HT1080 (cell line): ENCODE results near the gene FOXK2. TPM values are rescaled to one million over a fixed set of nuclear protein-coding genes. Genes with fewer than 3 reads are reported as not detected.

Source experiments
- DNase-seq: peaks from one replicate; pipeline ENCODE4 v3.0.0-alpha.2; 2015; ENCODE audit warnings: low read depth
- total RNA-seq: library from RNA; depleted of rRNA; stranded (reverse); fragments of >200 nt; shearing (Covaris generic); gene quantifications from 2 replicates; pipeline ENCODE4 v1.2.3, GENCODE V29; 2014

Gene FOXK2
- total RNA-seq, 1 experiment from 2014 or later = 47.8 TPM

GRCh38 chr17:82587234-82588086 lies 67.9 kb downstream of the FOXK2 start:
- DNase-seq = peak; percentile 67

DNA sequence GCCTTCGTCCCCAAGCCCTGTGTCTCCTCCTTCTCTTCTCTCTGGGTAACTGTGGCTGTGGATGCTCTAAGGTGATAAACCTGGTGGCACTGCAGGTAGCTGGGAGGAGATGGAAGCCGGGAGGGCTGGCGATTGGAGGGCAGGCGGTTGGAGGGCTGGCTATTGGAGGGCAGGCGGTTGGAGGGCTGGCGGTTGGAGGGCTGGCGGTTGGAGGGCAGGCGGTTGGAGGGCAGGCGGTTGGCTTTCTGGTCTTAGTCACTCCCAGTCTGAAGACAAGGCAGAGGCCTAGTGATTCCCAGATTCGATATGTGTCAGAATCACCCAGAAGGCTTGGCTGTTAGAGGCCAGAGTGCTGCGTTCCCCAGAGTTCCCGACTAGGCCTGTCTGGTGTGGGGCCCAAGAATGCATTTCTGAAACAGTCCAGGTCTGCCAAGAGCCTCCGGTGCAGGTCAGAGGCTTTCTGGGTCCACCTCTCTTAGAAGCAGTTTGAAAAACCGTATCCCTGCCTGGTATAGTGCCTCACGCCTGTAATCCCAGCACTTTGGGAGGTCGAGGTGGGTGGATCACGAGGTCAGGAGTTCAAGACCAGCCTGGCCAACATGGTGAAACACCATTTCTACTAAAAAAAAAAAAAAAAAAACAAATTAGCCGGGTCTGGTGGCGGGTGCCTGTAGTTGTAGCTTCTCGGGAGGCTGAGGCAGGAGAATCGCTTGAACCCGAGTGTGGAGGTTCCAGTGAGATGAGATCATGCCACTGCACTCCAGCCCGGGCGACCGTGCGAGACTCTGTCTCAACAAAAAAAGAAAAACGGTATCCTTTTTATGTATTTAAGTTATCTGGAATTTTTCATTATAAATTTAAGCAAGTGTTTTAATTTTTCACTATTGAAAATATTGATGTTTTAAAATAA lies 69.0 kb downstream of the FOXK2 start:
- DNase-seq = no peak

GRCh38 chr17:82589851-82590180 lies 70.3 kb downstream of the FOXK2 start:
- DNase-seq = no peak

DNA sequence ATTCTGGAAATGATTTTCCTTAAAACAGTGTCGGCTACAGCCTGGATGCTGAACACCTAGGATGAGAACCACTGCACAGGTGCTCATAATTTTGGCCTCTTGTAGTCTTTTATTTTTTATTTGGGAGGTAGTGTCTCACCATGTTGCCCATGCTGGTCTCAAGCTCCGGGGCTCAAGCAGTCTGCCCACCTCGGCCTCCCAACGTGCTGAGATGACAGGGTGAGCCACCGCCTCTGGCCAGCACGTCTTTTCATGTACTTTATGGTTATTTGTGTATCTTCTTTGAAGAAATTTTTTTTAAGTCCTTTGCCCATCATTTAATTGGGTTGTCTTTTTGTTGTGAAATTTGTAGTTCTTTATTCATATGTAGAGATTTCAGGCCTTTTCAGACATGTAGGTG lies 70.7 kb downstream of the FOXK2 start:
- no peak for DNase-seq

DNA sequence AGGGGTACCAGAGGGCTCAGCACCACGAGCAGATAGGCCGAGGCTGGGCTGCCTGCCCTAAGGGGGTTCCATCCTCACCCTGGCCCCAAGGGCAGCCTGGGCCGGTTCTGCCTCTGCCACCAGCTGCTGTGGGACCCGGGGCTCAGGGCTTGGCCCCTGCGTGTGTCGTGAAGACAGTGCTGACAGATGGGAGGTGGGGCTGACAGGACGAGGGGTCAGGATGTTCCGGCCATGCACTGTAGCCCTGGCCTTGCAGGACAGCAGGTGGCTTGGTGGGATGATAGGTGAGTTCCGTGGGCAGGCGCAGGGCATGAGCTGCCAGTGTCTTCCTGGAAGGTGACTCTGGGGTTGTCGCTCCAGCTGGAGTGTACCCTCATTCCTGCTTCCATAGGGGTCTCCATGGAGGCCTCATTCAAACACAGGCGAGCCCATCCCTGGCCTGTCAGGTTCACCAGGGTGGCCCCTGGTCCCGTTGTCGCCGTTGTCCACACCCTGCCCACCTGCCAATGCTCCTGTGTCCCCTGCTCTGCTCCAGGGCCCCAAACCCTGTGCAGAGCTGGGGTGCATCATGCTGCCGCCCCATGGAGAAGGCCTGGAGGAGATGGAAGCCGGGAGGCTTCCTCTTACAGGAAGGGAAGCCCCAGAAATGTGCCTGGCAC lies 71.5 kb downstream of the FOXK2 start:
- DNase-seq = no peak

GRCh38 chr17:82592289-82592766 lies 72.8 kb downstream of the FOXK2 start:
- DNase-seq = no peak

DNA sequence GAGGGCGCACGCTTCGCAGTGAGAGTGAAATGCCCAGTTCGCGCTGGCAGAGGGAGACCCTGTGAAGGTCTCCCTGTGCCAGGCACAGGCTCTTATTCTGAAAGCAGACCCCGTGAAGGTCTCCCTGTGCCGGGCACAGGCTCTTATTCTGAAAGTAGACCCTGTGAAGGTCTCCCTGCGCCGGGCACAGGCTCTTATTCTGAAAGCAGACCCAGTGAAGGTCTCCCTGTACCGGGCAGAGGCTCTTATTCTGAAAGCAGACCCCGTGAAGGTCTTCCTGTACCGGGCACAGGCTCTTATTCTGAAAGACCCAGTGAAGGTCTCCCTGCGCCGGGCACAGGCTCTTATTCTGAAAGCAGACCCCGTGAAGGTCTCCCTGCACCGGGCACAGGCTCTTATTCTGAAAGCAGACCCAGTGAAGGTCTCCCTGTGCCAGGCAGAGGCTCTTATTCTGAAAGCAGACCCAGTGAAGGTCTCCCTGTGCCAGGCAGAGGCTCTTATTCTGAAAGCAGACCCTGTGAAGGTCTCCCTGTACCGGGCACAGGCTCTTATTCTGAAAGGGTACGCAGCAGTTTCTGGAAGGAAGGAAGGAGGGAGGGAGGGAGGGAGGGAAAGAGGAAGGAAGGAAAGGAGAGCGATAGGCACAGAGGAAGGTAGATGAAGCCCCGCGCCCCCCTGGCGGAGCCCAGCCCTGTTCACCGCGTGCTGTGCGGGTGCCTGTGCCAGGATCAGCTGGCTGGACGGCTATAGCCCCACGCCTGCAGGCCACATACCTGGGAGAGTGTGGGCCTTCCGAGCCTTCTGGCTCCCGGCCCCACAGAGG lies 73.4 kb downstream of the FOXK2 start:
- peak; percentile 81 for DNase-seq

- no peak for DNase-seq
These were observed 74.1 kb downstream of the FOXK2 start for GRCh38 chr17:82593590-82594087.

- DNase-seq = no peak
These were observed 75.0 kb downstream of the FOXK2 start for GRCh38 chr17:82594571-82594970.

GRCh38 chr17:82595893-82596292 lies 76.4 kb downstream of the FOXK2 start:
- DNase-seq = no peak

GRCh38 chr17:82596296-82596695 lies 76.8 kb downstream of the FOXK2 start:
- no peak for DNase-seq

DNA sequence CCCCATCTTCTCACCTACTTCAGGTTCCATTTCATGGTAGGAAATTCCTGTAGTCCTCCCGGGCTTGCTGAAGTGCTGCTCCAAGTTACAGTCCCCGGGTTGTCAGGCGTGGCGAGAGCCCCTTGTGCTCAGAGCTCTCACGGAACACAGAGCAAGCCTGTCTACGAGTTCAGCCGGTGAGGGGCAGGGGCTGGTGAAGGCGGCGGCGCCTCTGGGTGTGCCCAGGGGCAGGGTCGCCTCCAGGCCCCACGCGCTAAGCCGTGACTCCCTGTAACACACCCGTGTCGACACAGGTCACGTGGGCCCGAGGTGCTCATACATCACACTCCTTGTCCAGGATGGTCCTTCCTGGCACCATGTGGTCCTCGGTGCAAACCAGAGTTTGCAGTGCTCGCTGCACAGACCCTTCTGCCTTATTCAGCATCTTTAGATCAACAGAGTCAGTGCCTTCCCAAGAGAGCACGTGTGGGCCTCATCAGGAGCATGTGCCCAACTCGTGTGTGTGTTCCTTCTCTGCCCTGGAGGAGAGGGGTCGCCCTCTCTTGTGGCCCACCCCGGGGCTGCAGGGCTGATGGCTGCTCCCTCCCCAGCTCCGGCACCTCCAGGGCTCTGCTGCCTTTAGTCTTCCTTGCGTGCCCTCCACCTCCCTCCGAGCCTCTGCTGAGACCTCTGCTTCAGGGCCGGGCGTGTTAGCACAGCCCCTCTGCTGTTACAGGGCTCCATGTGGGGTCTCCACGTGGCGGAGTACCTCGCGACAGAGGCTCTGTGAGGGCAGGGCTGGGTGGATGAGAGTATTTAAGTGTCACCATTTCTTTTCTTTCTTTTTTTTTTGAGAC lies 77.5 kb downstream of the FOXK2 start:
- no peak for DNase-seq

DNA sequence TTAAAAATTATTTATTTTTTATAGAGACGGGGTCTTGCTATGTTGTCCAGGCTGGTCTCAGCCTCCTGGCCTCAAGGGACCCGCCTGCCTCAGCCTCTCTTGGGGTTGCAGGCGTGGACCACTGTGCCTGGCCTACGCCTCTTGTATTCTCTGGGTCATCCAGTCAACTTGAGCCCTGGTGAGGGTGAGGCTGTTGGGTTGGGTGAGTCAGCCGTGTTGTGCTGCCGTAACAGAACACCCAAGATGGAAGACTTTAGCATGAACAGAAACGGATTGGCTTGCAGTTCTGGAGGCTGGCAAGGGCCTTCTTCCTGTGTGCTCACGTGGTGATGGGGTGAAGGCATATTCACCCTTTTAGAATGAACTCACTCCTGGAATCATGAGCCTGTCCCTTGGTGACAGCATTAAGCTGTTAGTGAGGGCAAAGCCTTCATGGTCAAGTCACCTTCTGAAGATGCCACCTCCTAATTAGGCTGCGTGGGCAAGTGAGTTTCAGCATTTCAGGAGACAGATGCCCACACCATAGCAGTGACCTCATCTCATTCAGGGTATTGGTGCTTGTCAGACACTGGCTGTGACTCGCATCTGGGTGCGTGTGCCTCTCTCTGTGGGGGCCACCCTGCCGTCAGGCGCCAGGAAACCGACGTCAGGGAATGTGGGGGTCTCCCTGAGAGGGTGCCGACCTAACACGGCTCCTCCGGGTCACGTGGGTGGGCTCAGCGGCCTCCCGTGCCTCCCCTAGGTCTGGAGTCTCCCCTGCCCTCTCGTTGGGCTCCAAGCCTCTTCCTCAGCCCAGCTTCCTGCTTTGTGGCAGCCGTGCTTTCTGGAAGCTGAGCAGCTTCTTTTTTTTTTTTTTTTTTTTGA lies 79.0 kb downstream of the FOXK2 start:
- DNase-seq = peak; percentile 47

DNA sequence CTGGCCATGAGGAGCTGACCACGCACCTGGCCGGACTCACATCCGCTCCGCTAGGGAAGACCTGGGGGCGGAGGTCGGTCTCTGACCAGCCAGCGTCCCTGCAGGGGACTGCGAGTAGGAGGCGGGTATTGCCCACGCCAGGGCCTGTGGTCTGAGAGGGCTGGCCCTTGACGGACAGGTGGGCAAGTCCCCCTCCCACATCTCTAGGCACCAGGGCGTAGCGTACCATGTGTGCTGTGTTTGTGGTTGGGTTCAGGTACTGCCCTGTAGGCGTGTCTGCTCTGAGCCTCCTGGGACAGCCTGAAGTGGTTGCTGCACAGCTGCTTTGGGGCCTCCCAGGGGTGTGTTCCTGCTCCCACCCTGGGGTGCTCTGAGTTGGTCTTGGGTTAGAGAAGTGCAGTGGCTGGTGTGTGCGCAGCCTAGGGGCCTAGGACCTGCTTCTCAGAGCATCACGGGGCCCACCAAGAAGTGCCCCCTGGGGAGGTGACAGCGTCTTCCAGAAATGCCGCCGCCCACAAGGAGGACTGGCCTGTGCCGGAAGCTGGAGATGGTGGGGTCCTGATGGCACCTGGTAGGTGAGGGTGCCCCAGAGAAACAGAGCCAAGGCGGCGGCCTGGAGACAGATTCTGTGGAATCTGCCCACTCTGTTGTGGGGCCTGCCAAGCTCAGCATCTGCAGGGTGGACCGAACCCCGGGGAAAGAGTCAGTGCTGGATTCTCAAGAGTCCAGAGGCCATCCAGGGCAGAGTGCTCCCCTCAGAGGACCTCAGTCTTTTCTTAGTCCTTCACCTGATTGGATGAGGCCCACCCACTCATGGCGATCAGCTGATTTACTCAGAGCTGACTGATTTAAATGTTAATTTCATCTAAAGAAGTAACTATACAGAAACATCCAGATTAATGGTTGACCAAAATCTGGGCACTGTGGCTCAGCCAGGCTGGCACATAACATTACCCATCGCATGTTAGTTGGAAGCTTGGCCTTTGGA lies 80.4 kb downstream of the FOXK2 start:
- no peak for DNase-seq

GRCh38 chr17:82600731-82601446 lies 81.4 kb downstream of the FOXK2 start:
- no peak for DNase-seq

DNA sequence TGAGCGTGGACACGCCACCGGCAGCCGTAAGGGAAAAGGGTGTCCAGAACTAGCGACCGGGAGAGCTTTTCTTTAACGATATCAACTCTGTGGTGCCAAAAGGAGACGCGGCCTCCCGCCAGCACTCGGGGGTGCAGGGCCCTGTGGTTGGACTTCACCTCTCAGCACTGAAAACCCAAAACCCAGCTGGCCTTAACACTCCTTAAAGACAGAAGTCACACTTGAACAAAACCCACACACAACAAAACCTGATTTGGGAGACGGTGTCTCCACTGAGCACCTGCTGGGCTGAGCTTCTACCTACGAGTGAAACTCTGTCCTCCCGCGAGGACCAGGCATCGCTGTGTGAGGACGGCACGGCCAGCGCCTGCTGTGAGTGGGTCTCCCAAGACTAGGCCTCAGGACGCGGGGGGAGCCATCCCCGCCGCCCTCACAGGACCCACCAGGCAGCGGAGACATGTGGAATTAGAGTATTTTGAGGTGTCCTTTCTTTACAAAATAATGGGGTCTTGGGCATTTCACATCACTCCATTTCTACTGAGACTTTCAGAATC lies 82.0 kb downstream of the FOXK2 start:
- no peak for DNase-seq

DNA sequence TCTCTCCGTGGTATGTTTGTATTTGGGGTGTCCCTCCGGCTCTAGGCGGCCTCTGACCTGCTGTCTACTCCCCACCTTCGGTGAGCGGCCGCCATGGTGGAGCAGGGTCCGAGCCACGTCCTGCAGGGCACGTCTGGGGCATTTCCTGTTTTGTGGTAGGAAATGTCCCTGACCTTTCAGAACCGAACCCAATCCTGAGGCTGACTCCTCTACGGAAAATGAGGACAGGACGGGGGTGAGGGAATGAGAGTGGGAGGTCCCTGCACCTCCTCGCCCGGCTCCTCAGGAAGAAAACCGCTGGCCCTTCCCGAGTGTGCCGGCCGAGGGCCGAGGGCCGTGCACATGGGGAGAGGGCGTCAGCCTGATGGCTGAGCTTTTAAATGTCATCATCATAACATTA lies 83.0 kb downstream of the FOXK2 start:
- DNase-seq = no peak
